ENCODE results near the gene ALDH5A1. TPM values are rescaled to one million over a fixed set of nuclear protein-coding genes. Genes with fewer than 3 reads are reported as not detected.

ALDH5A1 gene
- total and polyA plus RNA-seq, 2 of the 13 experiments (the other 11 are each of a cell fraction or from before 2014, with no cell fraction given), result 12.8 to 32.5 TPM

DNA sequence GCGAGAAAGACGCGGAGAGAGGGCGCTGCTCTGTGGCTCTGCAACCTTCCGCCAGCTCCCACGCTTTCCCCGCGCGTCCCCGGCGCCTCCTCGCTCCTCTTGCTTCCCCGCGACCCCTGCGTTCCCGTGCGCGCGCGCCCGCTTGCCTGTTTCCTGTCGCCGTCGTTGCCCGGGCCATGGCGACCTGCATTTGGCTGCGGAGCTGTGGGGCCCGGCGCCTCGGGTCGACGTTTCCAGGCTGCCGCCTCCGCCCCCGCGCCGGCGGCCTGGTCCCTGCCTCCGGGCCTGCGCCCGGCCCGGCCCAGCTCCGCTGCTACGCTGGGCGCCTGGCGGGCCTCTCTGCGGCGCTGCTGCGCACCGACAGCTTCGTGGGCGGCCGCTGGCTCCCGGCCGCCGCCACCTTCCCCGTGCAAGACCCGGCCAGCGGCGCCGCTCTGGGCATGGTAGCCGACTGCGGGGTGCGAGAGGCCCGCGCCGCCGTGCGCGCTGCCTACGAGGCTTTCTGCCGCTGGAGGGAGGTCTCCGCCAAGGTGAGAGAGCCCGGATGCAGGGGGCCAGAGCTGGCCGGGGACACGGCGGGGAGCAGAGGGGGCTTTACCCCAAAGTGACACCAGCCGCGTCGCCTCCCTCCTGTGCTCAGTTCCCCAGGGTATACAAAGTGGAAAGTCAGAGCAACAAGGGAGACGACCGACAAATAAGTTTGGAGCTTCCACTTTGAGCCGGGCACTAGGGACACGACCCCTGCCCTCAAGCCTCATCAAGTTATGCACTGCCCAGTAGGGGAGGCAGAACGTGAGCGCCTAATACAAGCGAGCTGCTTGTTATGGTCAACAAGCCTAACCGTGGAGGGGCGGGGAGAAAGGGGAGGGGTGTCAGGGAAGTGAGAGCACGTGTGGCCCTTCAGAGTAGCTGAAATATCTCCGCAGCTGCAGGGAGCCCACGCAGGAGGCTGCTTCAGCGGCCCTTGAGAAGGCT, at the start of gene ALDH5A1 (continued):
- TF ChIP-seq CC2D1A (CRISPR knock-in tag; IDR thresholded peaks at IDR 0.05) (no peak), TRIM24 (CRISPR knock-in tag; IDR thresholded peaks at IDR 0.05) (no peak), FOXJ3 (CRISPR knock-in tag; IDR thresholded peaks at IDR 0.05; ENCODE audit: borderline replicate concordance) (peak; percentile 50; the same call in 1 of the 2 replicates), ZNF678 (CRISPR knock-in tag; IDR thresholded peaks at IDR 0.05) (peak; percentile 85; the same call in 1 of the 2 replicates), FOXA1 (IDR thresholded peaks at IDR 0.05) (no peak), FOXA1 (CRISPR knock-in tag; IDR thresholded peaks at IDR 0.05) (peak; percentile 67; the same call in 1 of the 2 replicates), ZNF83 (CRISPR knock-in tag; IDR thresholded peaks at IDR 0.05; ENCODE audit: borderline replicate concordance) (no peak), ZZZ3 (CRISPR knock-in tag; IDR thresholded peaks at IDR 0.05; ENCODE audit: borderline replicate concordance) (peak; percentile 40; the same call in 1 of the 2 replicates), ZNF777 (CRISPR knock-in tag; IDR thresholded peaks at IDR 0.05) (peak; percentile 86), ZNF687 (CRISPR knock-in tag; IDR thresholded peaks at IDR 0.05) (peak; percentile 92), NBN (conservative IDR thresholded peaks at IDR 0.05) (no peak), HOXA5 (CRISPR knock-in tag; IDR thresholded peaks at IDR 0.05) (peak; percentile 78; the same call in 1 of the 2 replicates), ZNF770 (CRISPR knock-in tag; IDR thresholded peaks at IDR 0.05) (peak; percentile 38), ZNF530 (CRISPR knock-in tag; IDR thresholded peaks at IDR 0.05; ENCODE audit: low read depth) (no peak), FOSL2 (CRISPR knock-in tag; IDR thresholded peaks at IDR 0.05) (0 out of 2 replicates have a peak, but pooled peaks have one; percentile 4), NONO (IDR thresholded peaks at IDR 0.05) (no peak), NONO (CRISPR knock-in tag; conservative IDR thresholded peaks at IDR 0.05) (no peak), NRL (CRISPR knock-in tag; IDR thresholded peaks at IDR 0.05; ENCODE audit: borderline replicate concordance) (peak; percentile 18; the same call in 1 of the 2 replicates), EEA1 (CRISPR knock-in tag; IDR thresholded peaks at IDR 0.05; ENCODE audit: borderline replicate concordance) (no peak), ZFP82 (CRISPR knock-in tag; IDR thresholded peaks at IDR 0.05; ENCODE audit: borderline replicate concordance) (peak; percentile 81; the same call in 1 of the 2 replicates)
- TF ChIP-seq, protein P1, sequence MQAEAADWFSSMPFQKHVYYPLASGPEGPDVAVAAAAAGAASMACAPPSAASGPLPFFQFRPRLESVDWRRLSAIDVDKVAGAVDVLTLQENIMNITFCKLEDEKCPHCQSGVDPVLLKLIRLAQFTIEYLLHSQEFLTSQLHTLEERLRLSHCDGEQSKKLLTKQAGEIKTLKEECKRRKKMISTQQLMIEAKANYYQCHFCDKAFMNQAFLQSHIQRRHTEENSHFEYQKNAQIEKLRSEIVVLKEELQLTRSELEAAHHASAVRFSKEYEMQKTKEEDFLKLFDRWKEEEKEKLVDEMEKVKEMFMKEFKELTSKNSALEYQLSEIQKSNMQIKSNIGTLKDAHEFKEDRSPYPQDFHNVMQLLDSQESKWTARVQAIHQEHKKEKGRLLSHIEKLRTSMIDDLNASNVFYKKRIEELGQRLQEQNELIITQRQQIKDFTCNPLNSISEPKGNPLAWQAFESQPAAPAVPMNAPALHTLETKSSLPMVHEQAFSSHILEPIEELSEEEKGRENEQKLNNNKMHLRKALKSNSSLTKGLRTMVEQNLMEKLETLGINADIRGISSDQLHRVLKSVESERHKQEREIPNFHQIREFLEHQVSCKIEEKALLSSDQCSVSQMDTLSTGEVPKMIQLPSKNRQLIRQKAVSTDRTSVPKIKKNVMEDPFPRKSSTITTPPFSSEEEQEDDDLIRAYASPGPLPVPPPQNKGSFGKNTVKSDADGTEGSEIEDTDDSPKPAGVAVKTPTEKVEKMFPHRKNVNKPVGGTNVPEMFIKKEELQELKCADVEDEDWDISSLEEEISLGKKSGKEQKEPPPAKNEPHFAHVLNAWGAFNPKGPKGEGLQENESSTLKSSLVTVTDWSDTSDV (CRISPR knock-in tag; IDR thresholded peaks at IDR 0.05), result no peak

Measured in HepG2 (cell line).